Brain microvascular endothelial cell (primary cell): ENCODE results near the gene SOX5.
A peak's percentile ranks its signal among the peaks of the same experiment; 100 is the strongest.

Experiments
- DNase-seq: peaks from one replicate; pipeline ENCODE4 v3.0.0-alpha.2; 2020
- H3K27ac ChIP-seq: fragments of 250-450 bp; sonication (Bioruptor Pico); 2 replicates; pipeline ENCODE4 v1.5.1; 2020; ENCODE audit warnings: mild to moderate bottlenecking, moderate library complexity
- H3K27me3 ChIP-seq: fragments of 250-450 bp; sonication (Bioruptor Pico); replicated peaks from 2 replicates; pipeline ENCODE4 v1.5.1; 2020; ENCODE audit warnings: mild to moderate bottlenecking
- H3K36me3 ChIP-seq: fragments of 250-450 bp; sonication (Bioruptor Pico); replicated peaks from 2 replicates; pipeline ENCODE4 v1.5.1; 2020; ENCODE audit warnings: mild to moderate bottlenecking
- H3K4me3 ChIP-seq: 2 replicates; pipeline ENCODE4 v1.5.1; 2011; ENCODE audit warnings: low read depth, mild to moderate bottlenecking, control low read depth, low read length, moderate library complexity
- CTCF ChIP-seq: IDR thresholded peaks from 2 replicates; pipeline ENCODE4 v1.5.1; 2011; ENCODE audit warnings: low read depth, mild to moderate bottlenecking, moderate library complexity, low read length, control low read depth, inconsistent platforms; ENCODE audit errors: missing control alignments
- in situ Hi-C: cut with HindIII; loops from 2 replicates; pipeline ENCODE4 v1.10.0; 2017; ENCODE audit warnings: low sequenced_read_pairs, low pct_ligation_motif_present

The SOX5 gene

GRCh38 chr12:23731493-23731892 lies 218.0 kb downstream of the SOX5 start:
- TF ChIP-seq CTCF, result no peak
- Histone ChIP-seq H3K27ac (no peak overlapping the region), H3K27me3 (no peaks in the 10 kb centered on the region), H3K36me3 (no peaks in the 10 kb centered on the region), H3K4me3 (no peak overlapping the region)
- in situ Hi-C loops, result no loop called here
- DNase-seq, result no peak

GRCh38 chr12:23731035-23731434 lies 218.4 kb downstream of the SOX5 start:
- no peaks in the 10 kb centered on the region for H3K27me3 ChIP-seq
- no peak for DNase-seq
- no peak overlapping the region for H3K27ac ChIP-seq
- TF ChIP-seq CTCF, result no peak
- no peaks in the 10 kb centered on the region for H3K36me3 ChIP-seq
- in situ Hi-C loops, result no loop called here
- H3K4me3 ChIP-seq, result no peak overlapping the region

GRCh38 chr12:23729359-23729758 lies 220.1 kb downstream of the SOX5 start:
- Histone ChIP-seq H3K36me3 (no peaks in the 10 kb centered on the region), H3K4me3 (no peak overlapping the region), H3K27me3 (no peaks in the 10 kb centered on the region), H3K27ac (no peak overlapping the region)
- in situ Hi-C loops, result no loop called here
- peak; percentile 12 for DNase-seq
- TF ChIP-seq CTCF, result no peak

- TF ChIP-seq CTCF, result no peak
- DNase-seq, result no peak
- H3K36me3 ChIP-seq, result no peaks in the 10 kb centered on the region
- no peak overlapping the region for H3K4me3 ChIP-seq
- H3K27ac ChIP-seq, result no peak overlapping the region
- in situ Hi-C loops, result no loop called here
- H3K27me3 ChIP-seq, result no peaks in the 10 kb centered on the region
Measured at GRCh38 chr12:23726646-23727045, 222.8 kb downstream of the SOX5 start.

- in situ Hi-C loops, result no loop called here
- no peak for DNase-seq
- no peak for TF ChIP-seq CTCF
- no peak overlapping the region for H3K27ac ChIP-seq
- no peaks in the 10 kb centered on the region for H3K27me3 ChIP-seq
- H3K36me3 ChIP-seq, result no peaks in the 10 kb centered on the region
- H3K4me3 ChIP-seq, result no peak overlapping the region
Measured at GRCh38 chr12:23722655-23723054, 226.8 kb downstream of the SOX5 start.

- Histone ChIP-seq H3K27me3 (no peaks in the 10 kb centered on the region), H3K4me3 (no peak overlapping the region), H3K36me3 (no peaks in the 10 kb centered on the region), H3K27ac (no peak overlapping the region)
- TF ChIP-seq CTCF, result no peak
- in situ Hi-C loops, result no loop called here
- DNase-seq, result no peak
Measured at GRCh38 chr12:23721268-23721667, 228.2 kb downstream of the SOX5 start.
